ENCODE data around the gene EXTL2.

The EXTL2 gene

DNA sequence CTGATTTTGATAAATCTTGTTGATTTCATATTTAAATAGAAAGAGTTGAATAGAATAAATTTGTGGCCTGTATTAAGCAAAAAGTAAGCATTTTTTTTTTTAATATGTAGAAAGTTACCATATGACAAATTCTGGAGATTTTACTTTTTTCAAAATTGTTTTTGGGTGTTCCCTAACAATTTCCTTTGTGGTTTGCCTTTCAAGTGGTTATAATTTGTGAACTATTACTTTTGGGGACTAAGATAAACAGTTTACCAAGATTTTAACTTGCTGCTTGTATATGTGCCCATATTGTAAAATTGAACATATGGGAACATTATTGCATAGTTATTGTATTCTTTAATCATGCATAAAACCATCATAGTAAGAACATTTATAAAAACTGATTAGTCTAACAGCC, 35.9 kb upstream of the EXTL2 start:
- FAIRE-seq (no peak), DNase-seq (ENCODE audit: insufficient read length, low spot score) (no peak)
- TF ChIP-seq POLR2AphosphoS5 (IDR thresholded peaks at IDR 0.05; ENCODE audit: low read depth, low read length) (no peak), TAF1 (IDR thresholded peaks at IDR 0.05; ENCODE audit: low read depth, low read length) (no peak), SPI1 (IDR thresholded peaks at IDR 0.05; ENCODE audit: low read depth, low read length) (no peak), POU2F2 (IDR thresholded peaks at IDR 0.05; ENCODE audit: low read depth, low read length) (no peak), PAX5 (IDR thresholded peaks at IDR 0.05; ENCODE audit: insufficient read depth, low read length, severe bottlenecking) (no peak), POLR2A (IDR thresholded peaks at IDR 0.05; ENCODE audit: low read depth, low read length) (no peak)

DNA sequence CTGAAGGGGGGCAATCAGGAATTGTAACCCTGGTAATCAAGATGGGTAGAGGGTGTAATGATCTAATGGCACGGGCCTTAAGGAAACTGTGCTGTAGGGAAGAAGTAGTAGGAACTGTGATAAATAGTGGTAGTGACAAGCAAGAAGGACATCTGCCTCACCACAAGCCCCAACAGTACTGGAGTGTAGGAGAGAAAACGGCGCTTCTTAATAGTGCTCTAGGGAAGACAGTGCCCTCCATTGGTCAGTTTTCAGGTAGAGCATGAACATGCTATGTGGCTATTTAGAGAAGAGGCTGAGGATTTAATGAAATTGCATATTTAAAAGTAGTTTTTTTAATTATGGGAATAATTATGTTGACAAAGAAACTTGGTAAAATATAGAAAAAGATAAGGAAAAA, 33.5 kb upstream of the EXTL2 start:
- FAIRE-seq (peak; percentile 31), DNase-seq (ENCODE audit: insufficient read length, low spot score) (no peak)
- no peak for TF ChIP-seq SPI1 (IDR thresholded peaks at IDR 0.05; ENCODE audit: low read depth, low read length)
- no peak for TF ChIP-seq TAF1 (IDR thresholded peaks at IDR 0.05; ENCODE audit: low read depth, low read length)
- no peak for TF ChIP-seq POU2F2 (IDR thresholded peaks at IDR 0.05; ENCODE audit: low read depth, low read length)

DNA sequence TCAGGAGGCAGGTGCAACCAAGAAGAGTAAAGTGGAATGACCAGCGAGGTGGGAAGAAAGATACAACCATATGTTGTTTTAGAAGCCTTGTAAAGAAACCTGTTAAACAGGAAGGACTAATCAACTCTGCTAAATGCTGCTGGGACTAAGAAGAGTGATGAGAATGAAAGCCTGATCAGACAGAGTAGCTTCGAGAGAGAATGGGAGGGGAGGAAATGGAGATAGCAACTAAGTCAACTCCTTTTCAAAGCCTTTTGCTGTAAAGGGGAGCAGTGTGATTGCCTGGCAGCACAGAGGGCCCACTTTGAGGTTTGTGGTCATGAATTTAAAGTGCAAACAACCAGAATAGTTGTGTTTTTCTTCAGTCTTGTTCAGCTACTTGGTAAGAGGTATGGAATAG, 32.6 kb upstream of the EXTL2 start:
- FAIRE-seq: peak; percentile 77
- TF ChIP-seq POU2F2 (IDR thresholded peaks at IDR 0.05; ENCODE audit: low read depth, low read length): no peak
- no peak for TF ChIP-seq SPI1 (IDR thresholded peaks at IDR 0.05; ENCODE audit: low read depth, low read length)
- DNase-seq (ENCODE audit: insufficient read length, low spot score): no peak

DNA sequence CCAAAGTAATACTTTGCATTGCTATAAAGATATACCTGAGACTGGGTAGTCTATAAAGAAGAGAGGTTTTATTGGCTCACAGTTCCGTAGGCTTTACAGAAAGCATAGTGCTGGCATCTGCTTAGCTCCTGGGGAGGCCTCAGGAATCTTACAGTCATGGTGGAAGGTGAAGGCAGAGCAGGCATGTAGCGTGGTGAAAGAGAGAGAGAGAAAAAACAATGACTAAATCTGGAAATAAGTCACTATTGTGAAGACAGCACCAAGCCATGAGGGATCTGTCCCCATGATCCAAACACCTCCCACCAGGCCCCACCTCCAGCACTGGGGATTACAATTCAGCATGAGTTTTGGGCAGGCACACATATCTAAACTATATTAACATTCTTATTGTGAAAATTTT, 31.6 kb upstream of the EXTL2 start:
- peak; percentile 35 for FAIRE-seq
- DNase-seq (ENCODE audit: insufficient read length, low spot score): no peak
- TF ChIP-seq POLR2AphosphoS5 (IDR thresholded peaks at IDR 0.05; ENCODE audit: low read depth, low read length): no peak
- no peak for TF ChIP-seq POLR2A (IDR thresholded peaks at IDR 0.05; ENCODE audit: low read depth, low read length)

DNA sequence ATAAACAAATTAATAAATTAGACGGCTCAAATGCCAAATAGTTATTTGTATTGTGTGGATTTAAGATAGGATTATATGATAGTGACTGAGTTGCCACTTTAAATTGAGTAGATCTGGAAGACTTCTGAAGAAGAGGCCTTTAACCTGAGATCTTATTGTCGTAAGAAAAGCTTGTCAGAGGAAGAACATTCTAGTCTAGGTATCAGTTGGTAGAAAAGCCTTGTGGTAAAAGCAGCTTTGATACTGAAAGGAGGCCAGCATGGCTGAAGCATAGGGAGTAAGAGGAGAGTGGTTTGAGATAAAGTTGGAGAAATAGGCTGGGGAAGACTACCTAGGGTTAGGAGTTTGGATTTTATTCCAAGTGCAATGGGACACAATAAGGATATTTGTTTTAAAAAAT, 30.3 kb upstream of the EXTL2 start:
- FAIRE-seq (peak; percentile 13), DNase-seq (ENCODE audit: insufficient read length, low spot score) (no peak)

DNA sequence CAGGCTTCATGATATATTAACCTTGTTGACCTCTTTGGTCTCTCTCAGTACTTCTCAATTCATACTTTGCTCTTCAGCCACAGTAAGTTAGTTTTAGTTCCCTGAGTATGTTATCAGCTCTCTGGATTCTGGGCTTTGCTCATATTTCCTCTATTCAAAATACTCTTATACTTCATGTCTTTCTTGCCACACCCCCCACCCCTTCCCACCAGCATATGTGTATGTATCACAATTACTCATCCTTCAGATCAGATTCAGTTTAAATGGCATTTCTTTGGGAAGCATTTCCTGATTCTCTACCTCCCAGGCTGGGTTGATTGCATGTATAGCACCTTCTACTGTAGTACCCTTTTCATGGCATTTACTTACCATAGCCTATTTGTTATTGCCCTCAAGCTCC, 29.6 kb upstream of the EXTL2 start:
- TF ChIP-seq POLR2A (IDR thresholded peaks at IDR 0.05; ENCODE audit: low read depth, low read length) (no peak), TAF1 (IDR thresholded peaks at IDR 0.05; ENCODE audit: low read depth, low read length) (no peak), PAX5 (IDR thresholded peaks at IDR 0.05; ENCODE audit: insufficient read depth, low read length, severe bottlenecking) (no peak), POU2F2 (IDR thresholded peaks at IDR 0.05; ENCODE audit: low read depth, low read length) (no peak), SPI1 (IDR thresholded peaks at IDR 0.05; ENCODE audit: low read depth, low read length) (no peak), POLR2AphosphoS5 (IDR thresholded peaks at IDR 0.05; ENCODE audit: low read depth, low read length) (no peak)
- DNase-seq (ENCODE audit: insufficient read length, low spot score) (no peak), FAIRE-seq (no peak)

More for the DNA sequence above, 30.3 kb upstream of the EXTL2 start:
- TF ChIP-seq TAF1 (IDR thresholded peaks at IDR 0.05; ENCODE audit: low read depth, low read length): no peak
- no peak for TF ChIP-seq POLR2A (IDR thresholded peaks at IDR 0.05; ENCODE audit: low read depth, low read length)
- TF ChIP-seq PAX5 (IDR thresholded peaks at IDR 0.05; ENCODE audit: insufficient read depth, low read length, severe bottlenecking): no peak
- TF ChIP-seq POU2F2 (IDR thresholded peaks at IDR 0.05; ENCODE audit: low read depth, low read length): no peak
- TF ChIP-seq SPI1 (IDR thresholded peaks at IDR 0.05; ENCODE audit: low read depth, low read length): no peak
- TF ChIP-seq POLR2AphosphoS5 (IDR thresholded peaks at IDR 0.05; ENCODE audit: low read depth, low read length): no peak

DNA sequence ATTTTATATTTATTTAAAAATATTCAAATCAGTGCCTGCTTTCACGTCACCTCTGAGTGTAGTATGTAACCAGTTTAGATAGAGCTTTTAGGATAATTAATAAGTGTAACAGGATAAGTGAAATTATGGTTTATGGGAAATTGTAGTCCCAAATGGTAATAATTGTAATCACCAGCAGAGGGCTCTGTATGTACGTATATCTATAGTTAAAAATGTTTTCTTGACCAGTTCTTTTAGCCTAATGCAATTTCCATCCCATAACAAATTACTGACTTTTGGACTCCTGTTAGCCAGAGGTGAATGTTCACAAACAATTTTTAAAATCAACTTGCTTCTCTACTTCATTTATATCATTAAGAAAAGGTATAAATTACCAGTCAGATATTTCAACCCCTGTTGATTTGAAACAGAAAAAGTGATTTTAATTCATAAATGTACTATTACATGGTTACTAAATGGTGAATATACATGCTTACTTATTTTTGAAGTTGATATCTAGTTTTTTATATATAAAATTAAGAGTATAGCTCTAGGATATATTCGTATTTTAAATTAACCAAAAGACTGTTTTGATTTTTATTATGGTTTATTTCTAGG, 26.6 kb upstream of the EXTL2 start:
- FAIRE-seq (no peak), DNase-seq (ENCODE audit: insufficient read length, low spot score) (peak; percentile 6)
- no peak for TF ChIP-seq TAF1 (IDR thresholded peaks at IDR 0.05; ENCODE audit: low read depth, low read length)
- TF ChIP-seq POU2F2 (IDR thresholded peaks at IDR 0.05; ENCODE audit: low read depth, low read length): no peak
- TF ChIP-seq POLR2AphosphoS5 (IDR thresholded peaks at IDR 0.05; ENCODE audit: low read depth, low read length): no peak
- no peak for TF ChIP-seq POLR2A (IDR thresholded peaks at IDR 0.05; ENCODE audit: low read depth, low read length)
- TF ChIP-seq SPI1 (IDR thresholded peaks at IDR 0.05; ENCODE audit: low read depth, low read length): no peak

DNA sequence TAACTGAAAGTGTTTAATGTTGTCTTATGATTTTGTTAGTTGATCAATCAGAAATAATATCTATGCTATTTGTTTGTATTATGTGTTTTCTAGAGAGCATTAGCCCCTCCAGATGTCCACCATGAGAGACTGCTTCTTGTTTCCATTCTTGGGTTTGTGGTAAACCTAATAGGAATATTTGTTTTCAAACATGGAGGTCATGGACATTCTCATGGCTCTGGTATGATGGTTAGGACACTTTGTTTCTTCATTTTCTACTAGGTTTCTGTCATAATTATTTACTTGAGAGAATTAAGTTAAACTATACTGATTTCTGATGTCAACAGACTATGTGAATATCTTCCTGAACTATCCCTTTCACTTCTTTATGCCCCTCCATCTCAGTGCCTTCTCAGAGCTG, 17.4 kb upstream of the EXTL2 start:
- FAIRE-seq (no peak), DNase-seq (ENCODE audit: insufficient read length, low spot score) (no peak)
- no peak for TF ChIP-seq TAF1 (IDR thresholded peaks at IDR 0.05; ENCODE audit: low read depth, low read length)

DNA sequence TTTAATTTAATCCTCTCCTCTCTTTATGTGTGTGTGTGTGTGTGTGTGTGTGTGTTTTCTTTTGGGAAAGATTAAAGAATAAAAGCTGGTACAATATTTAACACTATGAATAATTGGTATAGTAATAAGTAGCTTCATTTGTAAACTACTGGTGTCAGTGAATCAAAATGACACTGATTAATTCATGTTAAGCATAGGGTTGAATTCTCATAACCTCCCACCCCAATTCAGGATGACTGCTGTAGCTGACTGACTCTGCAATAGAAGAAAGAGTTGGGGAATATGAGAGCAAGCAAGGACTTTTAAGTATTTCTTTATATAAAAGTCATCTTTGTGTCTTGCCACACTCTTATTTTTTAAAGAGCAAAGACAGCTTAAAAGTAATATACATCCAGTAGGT, 14.4 kb upstream of the EXTL2 start:
- no peak for FAIRE-seq
- DNase-seq (ENCODE audit: insufficient read length, low spot score): no peak
- TF ChIP-seq SPI1 (IDR thresholded peaks at IDR 0.05; ENCODE audit: low read depth, low read length): no peak
- TF ChIP-seq POLR2AphosphoS5 (IDR thresholded peaks at IDR 0.05; ENCODE audit: low read depth, low read length): no peak
- TF ChIP-seq TAF1 (IDR thresholded peaks at IDR 0.05; ENCODE audit: low read depth, low read length): no peak
- no peak for TF ChIP-seq POLR2A (IDR thresholded peaks at IDR 0.05; ENCODE audit: low read depth, low read length)
- TF ChIP-seq POU2F2 (IDR thresholded peaks at IDR 0.05; ENCODE audit: low read depth, low read length): no peak
- TF ChIP-seq PAX5 (IDR thresholded peaks at IDR 0.05; ENCODE audit: insufficient read depth, low read length, severe bottlenecking): no peak

DNA sequence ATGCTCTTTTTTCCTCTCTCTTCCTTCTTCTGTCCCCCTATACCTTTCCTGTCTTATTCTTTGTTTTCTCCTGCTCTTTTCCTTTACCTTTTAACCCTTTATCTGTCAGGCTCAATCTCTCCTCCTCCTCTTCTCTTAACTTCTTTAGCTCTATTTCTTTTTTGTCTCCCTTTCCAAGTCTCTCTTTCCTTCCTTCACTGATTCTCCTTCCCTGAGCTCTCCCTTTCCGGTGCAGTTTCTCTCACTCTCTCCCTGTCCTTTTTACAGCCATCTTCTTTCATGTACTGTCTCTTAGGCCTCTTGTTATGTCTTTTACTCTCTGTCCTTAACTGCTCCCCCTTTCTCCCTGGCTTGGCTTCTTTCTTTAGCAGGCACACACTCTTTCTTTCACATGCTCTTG, 13.2 kb upstream of the EXTL2 start:
- TF ChIP-seq POU2F2 (IDR thresholded peaks at IDR 0.05; ENCODE audit: low read depth, low read length) (no peak), POLR2A (IDR thresholded peaks at IDR 0.05; ENCODE audit: low read depth, low read length) (no peak), POLR2AphosphoS5 (IDR thresholded peaks at IDR 0.05; ENCODE audit: low read depth, low read length) (no peak), SPI1 (IDR thresholded peaks at IDR 0.05; ENCODE audit: low read depth, low read length) (no peak), PAX5 (IDR thresholded peaks at IDR 0.05; ENCODE audit: insufficient read depth, low read length, severe bottlenecking) (no peak), TAF1 (IDR thresholded peaks at IDR 0.05; ENCODE audit: low read depth, low read length) (no peak)
- DNase-seq (ENCODE audit: insufficient read length, low spot score) (no peak), FAIRE-seq (no peak)

DNA sequence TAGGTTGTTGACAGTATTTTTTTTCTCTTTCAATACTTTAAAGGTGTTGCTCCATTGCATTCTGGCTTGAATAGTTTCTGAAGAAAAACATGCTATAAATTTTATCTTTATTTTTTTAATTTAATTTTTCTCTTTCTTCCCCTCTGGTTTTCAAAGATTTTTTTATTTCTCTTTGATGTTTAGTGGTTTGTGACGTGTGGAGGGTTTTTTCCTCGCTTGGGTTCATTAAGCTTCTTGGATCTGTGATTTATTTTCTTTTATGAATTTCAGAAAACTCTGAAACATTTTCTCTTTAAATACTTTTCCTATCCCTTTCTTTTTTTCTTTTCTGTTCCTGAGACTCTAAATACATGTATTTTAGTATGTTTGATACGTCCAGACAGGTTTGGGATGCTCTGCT, 10.5 kb upstream of the EXTL2 start:
- DNase-seq (ENCODE audit: insufficient read length, low spot score): no peak
- TF ChIP-seq POLR2AphosphoS5 (IDR thresholded peaks at IDR 0.05; ENCODE audit: low read depth, low read length): no peak
- no peak for TF ChIP-seq PAX5 (IDR thresholded peaks at IDR 0.05; ENCODE audit: insufficient read depth, low read length, severe bottlenecking)
- TF ChIP-seq POU2F2 (IDR thresholded peaks at IDR 0.05; ENCODE audit: low read depth, low read length): no peak
- TF ChIP-seq TAF1 (IDR thresholded peaks at IDR 0.05; ENCODE audit: low read depth, low read length): no peak
- no peak for TF ChIP-seq POLR2A (IDR thresholded peaks at IDR 0.05; ENCODE audit: low read depth, low read length)
- TF ChIP-seq SPI1 (IDR thresholded peaks at IDR 0.05; ENCODE audit: low read depth, low read length): no peak
- FAIRE-seq: no peak
